PC-3 (cell line): Measurements from ENCODE around the gene SOX5. TPM values are rescaled to one million over a fixed set of nuclear protein-coding genes. Genes with fewer than 3 reads are reported as not detected.
"Not testable (repeated sequence)": the region's sequence is repeated elsewhere in the genome, so short reads cannot be mapped to it uniquely, and the experiment has no call there.

Experiments
- ATAC-seq: fragments of 200-7000 bp; cut with Tn5 transposase; 2 replicates; pipeline ENCODE4 v1.9.1; 2020; ENCODE audit warnings: mild to moderate bottlenecking, moderate library complexity
- BruUV-seq: library from RNA; stranded (reverse); fragments of 400-500 nt; replicated peaks from 2 replicates; lab custom pipeline; 2021; lab: Mats Ljungman, UMichigan
- CTCF ChIA-PET: fragments of 300-600 bp; sonication (Branson Sonifier 250); formaldehyde crosslinking; loops from one replicate; lab custom pipeline; 2022; ENCODE audit warnings: antibody characterized with exemption; lab: Charles Lee
- POLR2A ChIA-PET: fragments of 300-600 bp; sonication (Branson Sonifier 250); formaldehyde crosslinking; loops from one replicate; lab custom pipeline; 2022; ENCODE audit warnings: antibody characterized with exemption; ENCODE audit not compliant: unreplicated experiment; lab: Charles Lee
- DNase-seq: peaks from one replicate; pipeline ENCODE4 v3.0.0-alpha.2; 2015
- H2AFZ ChIP-seq: fragments of 300-600 bp; sonication (generic); 2 replicates; pipeline ENCODE4 v1.6.0; 2016; ENCODE audit warnings: antibody characterized with exemption, low read length
- H3F3A ChIP-seq: fragments of 300-600 bp; sonication (generic); one replicate; pipeline ENCODE4 v1.6.0; 2017; ENCODE audit warnings: antibody characterized with exemption, low read length, control low read depth, mild to moderate bottlenecking; ENCODE audit not compliant: unreplicated experiment
- H3K27ac ChIP-seq: fragments of 300-600 bp; sonication (generic); 2 replicates; pipeline ENCODE4 v1.5.1; 2016; ENCODE audit warnings: mild to moderate bottlenecking, low read length
- H3K27me3 ChIP-seq: fragments of 300-600 bp; sonication (generic); 2 replicates; pipeline ENCODE4 v1.6.1; 2016; ENCODE audit warnings: low read length, mixed read lengths
- H3K36me3 ChIP-seq: fragments of 300-600 bp; sonication (generic); 2 replicates; pipeline ENCODE4 v1.6.1; 2016; ENCODE audit warnings: low read depth, mixed run types, low read length, mixed read lengths
- H3K4me1 ChIP-seq: fragments of 300-600 bp; sonication (generic); 2 replicates; pipeline ENCODE4 v1.5.1; 2016; ENCODE audit warnings: low read length; ENCODE audit not compliant: insufficient read depth
- H3K4me2 ChIP-seq: fragments of 300-600 bp; sonication (generic); 2 replicates; pipeline ENCODE4 v1.6.0; 2016; ENCODE audit warnings: low read length
- H3K4me3 ChIP-seq: fragments of 300-600 bp; sonication (generic); 2 replicates; pipeline ENCODE4 v1.5.1; 2016; ENCODE audit warnings: mild to moderate bottlenecking, low read length, mixed read lengths
- H3K79me2 ChIP-seq: fragments of 300-600 bp; sonication (generic); 2 replicates; pipeline ENCODE4 v1.6.1; 2017; ENCODE audit warnings: low read length, mixed read lengths
- H3K9ac ChIP-seq: fragments of 300-600 bp; sonication (generic); 2 replicates; pipeline ENCODE4 v1.6.0; 2016; ENCODE audit warnings: mild to moderate bottlenecking, low read length
- H3K9me2 ChIP-seq: fragments of 300-600 bp; sonication (generic); replicated peaks from 2 replicates; pipeline ENCODE4 v1.6.1; 2016; ENCODE audit warnings: mixed run types, low read length, mixed read lengths
- H3K9me3 ChIP-seq: fragments of 300-600 bp; sonication (generic); 2 replicates; pipeline ENCODE4 v1.6.1; 2016; ENCODE audit warnings: low read length, mixed read lengths
- H4K20me1 ChIP-seq: fragments of 300-600 bp; sonication (generic); 2 replicates; pipeline ENCODE4 v1.6.1; 2016; ENCODE audit warnings: low read length, mixed read lengths
- CTCF ChIP-seq: fragments of 300-600 bp; sonication (generic); conservative IDR thresholded peaks from 2 replicates; pipeline ENCODE4 v1.5.1; 2017; ENCODE audit warnings: antibody characterized with exemption, low read depth, mild to moderate bottlenecking, low read length
- EZH2 ChIP-seq: fragments of 300-600 bp; sonication (generic); IDR thresholded peaks from one replicate; pipeline ENCODE4 v1.6.1; 2017; ENCODE audit warnings: antibody characterized with exemption, mild to moderate bottlenecking, low read length; ENCODE audit not compliant: unreplicated experiment
- intact Hi-C: fragments of 100-400 bp; cut with micrococcal nuclease; formaldehyde crosslinking; loops from 2 replicates; pipeline ENCODE4 v1.9.0; 2023
- total RNA-seq: library from RNA; depleted of rRNA; stranded (reverse); fragments of >200 nt; gene quantifications from 2 replicates; pipeline ENCODE4 v1.2.3, GENCODE V29; 2014

SOX5 gene
- total RNA-seq, 1 experiment from 2014 or later = not detected

GRCh38 chr12:23515785-23516184 lies 433.7 kb downstream of the SOX5 start:
- H3K9me3 ChIP-seq, H3F3A ChIP-seq, H3K27me3 ChIP-seq, BruUV-seq, H3K27ac ChIP-seq, H2AFZ ChIP-seq, ATAC-seq, H3K4me1 ChIP-seq, H3K4me3 ChIP-seq, H3K9ac ChIP-seq, H3K4me2 ChIP-seq, H3K36me3 ChIP-seq, DNase-seq, H3K9me2 ChIP-seq, H4K20me1 ChIP-seq, POLR2A ChIA-PET, CTCF ChIA-PET, H3K79me2 ChIP-seq, intact Hi-C loops: not testable (repeated sequence)

GRCh38 chr12:23510484-23510883 lies 439.0 kb downstream of the SOX5 start:
- H3F3A ChIP-seq = no peaks in the 10 kb centered on the region
- no peaks in the 10 kb centered on the region for H4K20me1 ChIP-seq
- ATAC-seq (no peak), DNase-seq (no peak)
- BruUV-seq = no TSS peak
- H3K4me1 ChIP-seq = no peaks in the 10 kb centered on the region
- no peaks in the 10 kb centered on the region for H3K36me3 ChIP-seq
- H3K79me2 ChIP-seq = no peaks in the 10 kb centered on the region
- no peaks in the 10 kb centered on the region for H3K9me2 ChIP-seq
- intact Hi-C loops = no loop called here
- no peak overlapping the region for H3K27ac ChIP-seq
- H3K9ac ChIP-seq = no peak overlapping the region
- H2AFZ ChIP-seq = no peak overlapping the region
- H3K4me3 ChIP-seq = no peak overlapping the region
- H3K9me3 ChIP-seq = no peaks in the 10 kb centered on the region
- TF ChIP-seq CTCF = no peak
- no peak for TF ChIP-seq EZH2
- no peak overlapping the region for H3K4me2 ChIP-seq
- CTCF ChIA-PET = no interaction called here
- POLR2A ChIA-PET = no interaction called here
- H3K27me3 ChIP-seq = no peaks in the 10 kb centered on the region

- DNase-seq, H4K20me1 ChIP-seq, H3K9me2 ChIP-seq, H3F3A ChIP-seq, H3K4me3 ChIP-seq, CTCF ChIA-PET, H3K4me1 ChIP-seq, H3K36me3 ChIP-seq, BruUV-seq, H3K9ac ChIP-seq, H3K4me2 ChIP-seq, H3K79me2 ChIP-seq, H2AFZ ChIP-seq, H3K27me3 ChIP-seq, POLR2A ChIA-PET, H3K27ac ChIP-seq, intact Hi-C loops, H3K9me3 ChIP-seq, ATAC-seq: not testable (repeated sequence)
Measured at GRCh38 chr12:23509832-23510231, 439.6 kb downstream of the SOX5 start.

- intact Hi-C loops, H3K9ac ChIP-seq, H3K4me1 ChIP-seq, H3K9me2 ChIP-seq, H3K27me3 ChIP-seq, DNase-seq, H4K20me1 ChIP-seq, H3K4me2 ChIP-seq, H3F3A ChIP-seq, H3K9me3 ChIP-seq, CTCF ChIA-PET, POLR2A ChIA-PET, H3K79me2 ChIP-seq, H3K36me3 ChIP-seq, H3K27ac ChIP-seq, ATAC-seq, BruUV-seq, H3K4me3 ChIP-seq, H2AFZ ChIP-seq: not testable (repeated sequence)
Measured at GRCh38 chr12:23507785-23508184, 441.7 kb downstream of the SOX5 start.

- H3K27ac ChIP-seq, H3K4me3 ChIP-seq, ATAC-seq, H4K20me1 ChIP-seq, H3K27me3 ChIP-seq, H3K9me3 ChIP-seq, H2AFZ ChIP-seq, H3K9me2 ChIP-seq, H3K79me2 ChIP-seq, BruUV-seq, H3F3A ChIP-seq, CTCF ChIA-PET, POLR2A ChIA-PET, intact Hi-C loops, H3K4me2 ChIP-seq, H3K36me3 ChIP-seq, DNase-seq, H3K4me1 ChIP-seq, H3K9ac ChIP-seq: not testable (repeated sequence)
Measured at GRCh38 chr12:23505736-23506135, 443.7 kb downstream of the SOX5 start.
